Stimulated activated CD4-positive, alpha-beta T cell treated with anti-CD3 and anti-CD28 coated beads, Interleukin-4, amount 100 ng/mL, for 24 hours (primary cell): Measurements from ENCODE around the gene QPCTL.

ENCODE experiments used
- DNase-seq: peaks from one replicate; pipeline ENCODE4 v3.0.0-alpha.2; 2020

The QPCTL gene

GRCh38 chr19:45692187-45693105 is at the start of gene QPCTL:
Gene QPCTL, plus strand, starts transcription at chr19:45692666. Its CDS starts 38 bp downstream, at chr19:45692704.
- DNase-seq = peak; percentile 98

GRCh38 chr19:45643024-45643926 is 49.2 kb upstream of the QPCTL start:
- peak; percentile 97 for DNase-seq

- DNase-seq = no peak
Measured at GRCh38 chr19:45643927-45644771, 48.3 kb upstream of the QPCTL start.

GRCh38 chr19:45645068-45645630 is 47.3 kb upstream of the QPCTL start:
- DNase-seq = no peak

GRCh38 chr19:45645631-45646344 is 46.7 kb upstream of the QPCTL start:
- peak; percentile 86 for DNase-seq

GRCh38 chr19:45646345-45646698 is 46.1 kb upstream of the QPCTL start:
- DNase-seq = no peak

GRCh38 chr19:45650722-45651121 is 41.7 kb upstream of the QPCTL start:
- DNase-seq = no peak

- DNase-seq = no peak
Measured at GRCh38 chr19:45653634-45654033, 38.8 kb upstream of the QPCTL start.

GRCh38 chr19:45655073-45655472 is 37.4 kb upstream of the QPCTL start:
- DNase-seq = no peak

GRCh38 chr19:45657520-45658167 is 34.8 kb upstream of the QPCTL start:
- no peak for DNase-seq

GRCh38 chr19:45659096-45659729 is 33.3 kb upstream of the QPCTL start:
- DNase-seq = no peak

GRCh38 chr19:45660636-45661035 is 31.8 kb upstream of the QPCTL start:
- DNase-seq = no peak

- no peak for DNase-seq
Measured at GRCh38 chr19:45663800-45664199, 28.7 kb upstream of the QPCTL start.

GRCh38 chr19:45664575-45664974 is 27.9 kb upstream of the QPCTL start:
- DNase-seq = no peak

- peak; percentile 80 for DNase-seq
Measured at GRCh38 chr19:45667620-45668341, 24.7 kb upstream of the QPCTL start, which contains the start of gene GIPR. Gene GIPR, plus strand, starts transcription at chr19:45668221. Its CDS starts 1,300 bp downstream, at chr19:45669521.

GRCh38 chr19:45668342-45668871 is 24.1 kb upstream of the QPCTL start:
- DNase-seq = peak; percentile 26

- peak; percentile 50 for DNase-seq
Measured at GRCh38 chr19:45670670-45671453, 21.6 kb upstream of the QPCTL start.

- no peak for DNase-seq
Measured at GRCh38 chr19:45674946-45675345, 17.5 kb upstream of the QPCTL start.

GRCh38 chr19:45676851-45677263 is 15.6 kb upstream of the QPCTL start:
- DNase-seq = peak; percentile 47
